ENCODE results near the gene TRIM46. TPM values are rescaled to one million over a fixed set of nuclear protein-coding genes. Genes with fewer than 3 reads are reported as not detected.
"Not testable (repeated sequence)": the region's sequence is repeated elsewhere in the genome, so short reads cannot be mapped to it uniquely, and the experiment has no call there.

TRIM46 gene
- total RNA-seq, 1 donor from 2014 or later = 10.7 TPM

- Mint-ChIP-seq H3K9me3 (no peaks in the 10 kb centered on the region), H3K4me3 (no peak overlapping the region), H3K27me3 (no peaks in the 10 kb centered on the region), H3K4me1 (peaks cover 13% of the 10 kb centered on the region), H3K27ac (peak overlapping the region; percentile 49), H3K36me3 (ENCODE audit: low read depth) (peaks cover 13% of the 10 kb centered on the region)
- DNase-seq = no peak
- intact Hi-C loops (cut with micrococcal nuclease) = no loop called here
Observed at GRCh38 chr1:155202731-155203515, 29.3 kb downstream of the TRIM46 start.

DNA sequence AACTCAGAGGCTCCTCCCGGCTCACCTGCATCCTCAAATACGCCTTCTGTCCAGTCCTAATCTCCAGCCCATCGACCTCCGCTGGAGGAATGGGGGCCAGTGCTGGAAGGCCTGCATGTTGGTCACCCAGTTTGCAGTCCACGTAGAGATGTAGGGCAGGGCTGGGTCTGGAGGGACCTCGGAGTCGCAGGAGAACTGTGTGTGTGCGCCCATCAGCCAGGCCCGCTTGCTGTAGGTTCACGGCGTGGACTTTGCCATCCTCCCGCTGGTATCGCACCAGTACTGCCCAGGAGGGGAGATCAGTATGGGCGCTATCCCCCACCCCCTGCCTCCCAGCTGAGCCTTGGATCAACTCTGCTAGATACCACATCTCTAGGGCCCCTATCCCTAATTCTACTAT is 31.4 kb downstream of the TRIM46 start:
- H3K27ac Mint-ChIP-seq = no peak overlapping the region
- H3K27me3 Mint-ChIP-seq = no peaks in the 10 kb centered on the region
- H3K9me3 Mint-ChIP-seq = no peaks in the 10 kb centered on the region
- peaks cover 7% of the 10 kb centered on the region for H3K36me3 Mint-ChIP-seq (ENCODE audit: low read depth)
- DNase-seq = no peak
- peaks cover 21% of the 10 kb centered on the region for H3K4me1 Mint-ChIP-seq
- H3K4me3 Mint-ChIP-seq = no peak overlapping the region
- intact Hi-C loops (cut with micrococcal nuclease) = loop anchor here (5.0 kb wide), 2 partner anchors 57 to 117 kb away; partner anchors contain the start of genes RUSC1 and SCAMP3

GRCh38 chr1:155205969-155206593 is 32.4 kb downstream of the TRIM46 start:
- no peak for DNase-seq
- Mint-ChIP-seq H3K4me1 (peaks cover 26% of the 10 kb centered on the region), H3K9me3 (no peaks in the 10 kb centered on the region), H3K27me3 (no peaks in the 10 kb centered on the region), H3K4me3 (no peak overlapping the region), H3K36me3 (ENCODE audit: low read depth) (peaks cover 6% of the 10 kb centered on the region), H3K27ac (no peak overlapping the region)
- intact Hi-C loops (cut with micrococcal nuclease) = loop anchor here (2.0 to 5.0 kb wide), 3 partner anchors 56 to 387 kb away; partner anchors contain the start of genes RUSC1 and SCAMP3

- peaks cover 29% of the 10 kb centered on the region for H3K4me1 Mint-ChIP-seq
- H3K27ac Mint-ChIP-seq = peak overlapping the region; percentile 83
- H3K4me3 Mint-ChIP-seq = peak overlapping the region; percentile 62
- H3K27me3 Mint-ChIP-seq = no peaks in the 10 kb centered on the region
- intact Hi-C loops (cut with micrococcal nuclease) = loop anchor here (2.0 to 5.0 kb wide), 3 partner anchors 55 to 386 kb away; partner anchors contain the start of genes RUSC1 and SCAMP3
- DNase-seq = peak; percentile 97
- no peaks in the 10 kb centered on the region for H3K9me3 Mint-ChIP-seq
- H3K36me3 Mint-ChIP-seq (ENCODE audit: low read depth) = peaks cover 4% of the 10 kb centered on the region
Observed at GRCh38 chr1:155206891-155207805, 33.5 kb downstream of the TRIM46 start.

GRCh38 chr1:155207806-155208540 is 34.3 kb downstream of the TRIM46 start, which contains the start of gene THBS3:
THBS3 (minus strand) TSS chr1:155207897; CDS start chr1:155207876, 21 bp downstream.
- Mint-ChIP-seq H3K36me3 (ENCODE audit: low read depth) (peaks cover 4% of the 10 kb centered on the region), H3K4me1 (peaks cover 26% of the 10 kb centered on the region), H3K4me3 (peak within 1 kb of the TSS; percentile 95), H3K27me3 (no peaks in the 10 kb centered on the region), H3K9me3 (no peaks in the 10 kb centered on the region), H3K27ac (peak within 1 kb of the TSS; percentile 93)
- no peak for DNase-seq
- intact Hi-C loops (cut with micrococcal nuclease) = loop anchor here (1.0 to 5.0 kb wide), 5 partner anchors 18 to 385 kb away; partner anchors contain the start of genes RUSC1 and SCAMP3

- H3K27me3 Mint-ChIP-seq = no peaks in the 10 kb centered on the region
- H3K27ac Mint-ChIP-seq = peak within 1 kb of the TSS; percentile 93
- peaks cover 4% of the 10 kb centered on the region for H3K36me3 Mint-ChIP-seq (ENCODE audit: low read depth)
- H3K9me3 Mint-ChIP-seq = no peaks in the 10 kb centered on the region
- peak within 1 kb of the TSS; percentile 95 for H3K4me3 Mint-ChIP-seq
- peak; percentile 97 for DNase-seq
- intact Hi-C loops (cut with micrococcal nuclease) = loop anchor here (1.0 to 5.0 kb wide), 5 partner anchors 14 to 114 kb away; partner anchors contain the start of genes RUSC1 and SCAMP3
- H3K4me1 Mint-ChIP-seq = peaks cover 26% of the 10 kb centered on the region
Observed at GRCh38 chr1:155208541-155209311, 35.1 kb downstream of the TRIM46 start, which contains the start of gene MTX1. MTX1 (plus strand) TSS chr1:155208695; CDS start chr1:155208805, 110 bp downstream.

- intact Hi-C loops (cut with micrococcal nuclease) = loop anchor here (1.0 to 5.0 kb wide), 4 partner anchors 15 to 113 kb away; partner anchors contain the start of genes RUSC1 and SCAMP3
- Mint-ChIP-seq H3K9me3 (no peaks in the 10 kb centered on the region), H3K27ac (peak overlapping the region; percentile 93), H3K4me1 (peaks cover 26% of the 10 kb centered on the region), H3K36me3 (ENCODE audit: low read depth) (peaks cover 4% of the 10 kb centered on the region), H3K27me3 (no peaks in the 10 kb centered on the region), H3K4me3 (peak overlapping the region; percentile 95)
- DNase-seq = no peak
Observed at GRCh38 chr1:155209312-155209721, 35.7 kb downstream of the TRIM46 start.

DNA sequence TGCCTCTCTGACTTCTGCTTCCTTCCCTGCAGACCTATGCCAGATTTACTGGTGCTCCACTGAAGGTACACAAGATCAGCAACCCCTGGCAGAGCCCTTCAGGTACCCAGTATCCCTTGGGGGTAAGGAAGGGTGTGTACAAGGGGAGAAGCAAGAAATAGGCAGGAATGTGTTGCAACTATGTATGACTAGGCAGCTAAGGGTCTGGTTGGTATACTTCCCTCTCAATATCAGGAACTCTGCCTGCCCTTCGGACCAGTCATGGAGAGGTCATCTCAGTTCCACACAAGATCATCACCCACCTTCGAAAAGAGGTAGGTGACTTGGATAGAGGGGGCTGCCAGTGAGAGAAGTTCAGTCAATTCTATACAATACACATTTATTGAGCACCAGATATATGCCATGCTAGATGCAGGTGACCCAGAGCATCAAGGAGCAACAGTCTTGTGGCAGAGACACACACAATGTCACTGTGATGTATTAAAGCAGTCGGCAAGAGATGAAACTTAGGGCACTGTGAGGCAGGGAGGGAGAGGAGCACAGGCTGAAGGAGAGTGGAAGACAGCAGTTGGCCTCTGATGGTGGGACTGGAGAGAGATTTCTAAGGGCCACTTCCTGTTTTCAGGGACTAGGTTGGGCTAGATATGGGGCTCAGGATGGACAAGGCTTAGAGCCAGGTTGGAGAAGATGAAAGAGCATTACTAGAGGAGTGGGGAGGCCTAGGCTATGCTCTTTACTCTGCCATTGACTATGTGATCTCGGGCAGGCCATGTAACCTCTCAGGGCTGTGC is 36.9 kb downstream of the TRIM46 start:
- peaks cover 30% of the 10 kb centered on the region for H3K4me1 Mint-ChIP-seq
- no peaks in the 10 kb centered on the region for H3K27me3 Mint-ChIP-seq
- intact Hi-C loops (cut with micrococcal nuclease) = no loop called here
- peaks cover 11% of the 10 kb centered on the region for H3K36me3 Mint-ChIP-seq (ENCODE audit: low read depth)
- DNase-seq = no peak
- no peaks in the 10 kb centered on the region for H3K9me3 Mint-ChIP-seq
- H3K4me3 Mint-ChIP-seq = peak overlapping the region; percentile 42
- peak overlapping the region; percentile 34 for H3K27ac Mint-ChIP-seq

GRCh38 chr1:155211381-155212050 is 37.9 kb downstream of the TRIM46 start:
- DNase-seq; H3K4me3 Mint-ChIP-seq; H3K27me3 Mint-ChIP-seq; intact Hi-C loops (cut with micrococcal nuclease); H3K27ac Mint-ChIP-seq; H3K9me3 Mint-ChIP-seq: not testable (repeated sequence)
- H3K4me1 Mint-ChIP-seq = peaks cover 30% of the 10 kb centered on the region
- H3K36me3 Mint-ChIP-seq (ENCODE audit: low read depth) = peaks cover 12% of the 10 kb centered on the region

- intact Hi-C loops (cut with micrococcal nuclease); H3K27ac Mint-ChIP-seq; H3K27me3 Mint-ChIP-seq; H3K4me3 Mint-ChIP-seq; DNase-seq; H3K9me3 Mint-ChIP-seq: not testable (repeated sequence)
- Mint-ChIP-seq H3K36me3 (ENCODE audit: low read depth) (peaks cover 12% of the 10 kb centered on the region), H3K4me1 (peaks cover 26% of the 10 kb centered on the region)
Observed at GRCh38 chr1:155212051-155212440, 38.4 kb downstream of the TRIM46 start.

DNA sequence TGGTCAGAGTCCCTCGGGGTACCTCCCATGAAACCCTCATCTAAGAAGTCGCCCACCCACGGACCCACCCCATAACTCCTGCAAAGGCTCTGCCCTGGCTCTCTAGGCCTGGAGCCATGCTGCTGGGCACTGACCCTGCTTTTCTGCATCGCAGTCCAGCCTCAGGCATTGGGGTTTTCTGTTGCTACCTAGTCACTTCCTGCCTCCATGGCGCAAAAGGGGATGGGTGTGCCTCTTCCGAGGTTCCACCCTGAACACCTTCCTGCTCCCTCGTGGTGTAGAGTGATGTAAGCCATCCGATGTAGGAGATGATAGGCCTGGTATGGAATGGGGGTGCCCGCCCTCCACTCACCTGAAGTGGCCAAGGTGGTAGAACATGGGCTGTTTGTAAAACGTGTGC is 41.1 kb downstream of the TRIM46 start:
- H3K27me3 Mint-ChIP-seq; H3K9me3 Mint-ChIP-seq; intact Hi-C loops (cut with micrococcal nuclease); DNase-seq; H3K4me3 Mint-ChIP-seq: not testable (repeated sequence)
- peak overlapping the region; percentile 68 for H3K27ac Mint-ChIP-seq
- H3K4me1 Mint-ChIP-seq = peaks cover 24% of the 10 kb centered on the region
- peaks cover 15% of the 10 kb centered on the region for H3K36me3 Mint-ChIP-seq (ENCODE audit: low read depth)

Measured in activated CD4-positive, alpha-beta T cell treated with anti-CD3 and anti-CD28 coated beads, Interleukin-2, amount 10 ng/mL, durations not matched to agents 24 days and 14 days (primary cell).